GM10847 (cell line): ENCODE measurements around the gene CLPSL1.

Experiments
- POLR2A ChIP-seq: IDR thresholded peaks from 2 replicates; pipeline ENCODE4 v1.6.1; 2011; ENCODE audit not compliant: insufficient read length; ENCODE audit errors: extremely low read depth

CLPSL1 gene

DNA sequence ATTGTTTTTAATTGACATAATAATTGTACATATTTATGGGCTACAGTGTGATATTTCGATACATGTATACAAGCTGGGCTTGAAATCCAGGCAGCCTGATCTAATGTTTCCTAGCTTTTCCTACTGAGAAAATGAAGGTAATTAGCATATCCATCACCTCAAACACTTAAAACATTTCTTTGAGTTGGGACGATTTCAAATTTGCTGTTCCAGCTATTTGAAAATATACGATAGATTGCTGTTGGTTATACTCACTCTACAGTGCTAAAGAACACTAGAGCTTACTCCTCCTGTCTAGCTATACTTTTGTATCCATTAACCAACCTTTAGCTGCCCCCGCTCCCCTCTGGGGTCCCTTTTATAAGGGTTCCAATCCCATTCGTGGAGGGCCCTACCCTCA lies 29.0 kb downstream of the CLPSL1 start:
- no peak for TF ChIP-seq POLR2A

DNA sequence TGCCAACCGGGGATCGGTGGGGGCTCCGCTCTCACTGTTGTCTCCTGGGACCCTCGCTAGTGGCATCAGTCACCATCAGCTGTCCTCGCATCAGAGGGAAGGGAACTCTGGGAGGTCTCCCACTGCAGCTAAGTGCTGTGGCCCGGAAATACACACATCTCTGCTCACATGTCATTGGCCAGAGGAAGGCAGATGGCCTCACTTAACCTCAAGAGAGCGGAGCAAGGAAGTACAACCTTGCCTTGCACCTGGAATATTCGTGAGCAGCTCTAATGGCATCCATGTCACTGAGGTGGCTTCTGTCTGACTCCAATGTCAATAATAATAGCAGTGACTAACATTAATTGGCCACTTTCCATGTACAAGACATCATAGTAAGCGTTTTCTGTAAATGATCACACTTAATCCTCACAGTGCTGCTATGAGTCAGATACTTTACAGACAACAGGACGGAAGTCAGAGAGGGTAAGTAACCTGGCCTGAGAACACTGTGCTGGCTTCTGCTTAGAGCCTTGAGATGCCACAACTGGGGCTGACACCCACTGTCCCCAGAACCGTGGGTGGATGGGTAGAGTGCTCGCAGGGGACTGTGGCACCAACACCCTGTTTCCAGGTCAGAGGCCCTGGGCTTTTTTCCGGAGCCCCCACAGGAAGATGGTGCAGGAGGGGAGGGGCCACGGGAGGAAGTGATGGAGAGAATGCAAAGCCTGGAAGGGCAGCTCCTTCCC lies 30.3 kb downstream of the CLPSL1 start:
- no peak for TF ChIP-seq POLR2A

DNA sequence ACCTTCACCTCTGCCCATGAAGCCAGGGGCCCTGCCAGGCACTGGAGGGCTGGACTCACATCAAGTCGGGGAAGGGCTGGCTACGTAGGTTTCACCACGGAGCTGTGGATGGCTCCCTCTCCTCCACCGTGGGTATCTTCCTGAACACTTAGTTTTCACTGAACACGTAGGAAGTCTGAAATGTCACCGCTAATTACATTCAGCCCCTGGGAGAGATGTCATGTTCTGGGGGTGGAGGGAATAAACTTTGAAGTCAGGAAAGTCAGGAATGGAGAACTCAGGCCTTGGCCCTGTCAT lies 30.8 kb downstream of the CLPSL1 start:
- TF ChIP-seq POLR2A, result no peak

DNA sequence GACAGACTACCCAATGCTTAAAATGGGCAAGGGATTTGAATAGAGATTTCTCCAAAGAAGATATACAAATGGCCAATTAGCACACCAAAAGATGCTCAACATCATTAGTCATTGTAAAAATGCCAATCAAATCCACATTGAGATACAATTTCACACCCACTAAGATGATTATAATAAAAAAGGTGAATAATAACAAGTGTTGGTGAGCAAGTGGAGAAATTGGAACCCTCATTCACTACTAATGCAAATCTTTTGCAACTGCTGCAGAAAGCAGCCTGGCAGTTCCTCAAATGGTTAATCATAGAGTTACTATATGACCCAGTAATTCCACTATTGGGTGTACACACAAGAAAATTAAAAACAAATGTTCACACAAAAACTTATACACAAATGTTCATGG lies 36.7 kb downstream of the CLPSL1 start:
- TF ChIP-seq POLR2A, result no peak

DNA sequence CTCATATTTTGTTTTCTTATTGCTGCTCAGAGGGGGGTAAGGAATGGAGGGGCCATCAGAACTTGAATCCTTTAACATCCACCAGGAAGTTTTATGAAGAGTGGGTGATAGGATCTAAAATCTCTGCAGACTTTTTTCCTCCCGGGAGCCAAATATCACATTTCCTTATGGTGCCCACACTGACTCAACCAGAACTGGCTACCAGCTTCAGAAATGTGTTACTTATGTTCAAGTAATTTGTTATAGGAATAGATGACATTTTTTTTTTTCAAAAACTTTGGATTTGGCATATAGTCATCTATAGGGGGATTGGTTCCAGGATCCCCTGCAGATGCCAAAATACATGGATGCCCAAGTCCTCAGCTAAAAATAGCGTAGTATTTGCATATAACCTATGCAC lies 42.8 kb downstream of the CLPSL1 start:
- TF ChIP-seq POLR2A, result no peak

DNA sequence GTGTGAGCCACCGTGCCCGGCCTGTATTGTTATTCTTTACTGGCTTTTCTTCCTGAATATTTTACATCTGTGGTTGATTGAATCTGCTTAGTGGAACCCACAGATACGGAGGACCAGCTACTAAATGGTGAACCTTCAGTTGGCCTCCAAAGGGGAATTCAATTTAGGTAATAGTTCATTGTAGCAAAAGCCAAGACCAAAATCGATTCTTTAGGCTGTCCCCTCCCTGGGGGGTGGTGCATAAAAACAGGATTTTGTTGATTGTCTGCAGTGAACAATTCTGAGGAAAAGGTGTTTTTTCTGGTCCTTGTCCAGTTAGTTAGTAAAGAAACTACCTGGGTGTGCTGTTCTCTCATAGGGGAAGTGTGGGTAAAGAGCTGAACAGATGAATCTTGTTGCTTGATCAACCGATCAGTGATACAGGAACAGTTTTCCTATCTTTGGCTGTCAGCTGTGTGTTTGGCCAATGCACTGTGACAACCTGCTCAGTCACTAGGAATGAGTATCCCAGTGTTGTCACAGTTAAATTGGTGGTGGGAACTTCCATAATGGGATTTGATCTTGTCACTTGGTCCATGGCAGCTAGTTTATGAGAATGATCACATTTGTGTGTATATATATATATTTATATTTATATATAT lies 43.9 kb downstream of the CLPSL1 start:
- no peak for TF ChIP-seq POLR2A

DNA sequence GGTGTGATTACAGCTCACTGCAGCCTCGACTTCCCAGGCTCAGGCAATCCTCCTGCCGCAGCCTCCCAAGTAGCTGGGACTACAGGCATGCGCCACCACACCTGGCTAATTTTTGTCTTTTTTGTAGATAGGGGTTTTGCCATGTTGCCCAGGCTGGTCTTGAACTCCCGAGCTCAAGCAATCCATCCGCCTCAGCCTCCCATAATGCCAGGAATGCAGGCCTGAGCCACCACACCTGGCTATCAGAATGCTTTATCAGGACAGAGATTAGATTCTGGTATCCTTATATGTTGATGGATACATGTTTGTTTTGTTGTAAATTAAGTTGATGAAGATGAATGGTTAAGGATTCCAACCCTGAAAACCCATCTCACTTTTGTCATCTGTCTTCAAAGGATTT lies 48.5 kb downstream of the CLPSL1 start:
- TF ChIP-seq POLR2A, result no peak

DNA sequence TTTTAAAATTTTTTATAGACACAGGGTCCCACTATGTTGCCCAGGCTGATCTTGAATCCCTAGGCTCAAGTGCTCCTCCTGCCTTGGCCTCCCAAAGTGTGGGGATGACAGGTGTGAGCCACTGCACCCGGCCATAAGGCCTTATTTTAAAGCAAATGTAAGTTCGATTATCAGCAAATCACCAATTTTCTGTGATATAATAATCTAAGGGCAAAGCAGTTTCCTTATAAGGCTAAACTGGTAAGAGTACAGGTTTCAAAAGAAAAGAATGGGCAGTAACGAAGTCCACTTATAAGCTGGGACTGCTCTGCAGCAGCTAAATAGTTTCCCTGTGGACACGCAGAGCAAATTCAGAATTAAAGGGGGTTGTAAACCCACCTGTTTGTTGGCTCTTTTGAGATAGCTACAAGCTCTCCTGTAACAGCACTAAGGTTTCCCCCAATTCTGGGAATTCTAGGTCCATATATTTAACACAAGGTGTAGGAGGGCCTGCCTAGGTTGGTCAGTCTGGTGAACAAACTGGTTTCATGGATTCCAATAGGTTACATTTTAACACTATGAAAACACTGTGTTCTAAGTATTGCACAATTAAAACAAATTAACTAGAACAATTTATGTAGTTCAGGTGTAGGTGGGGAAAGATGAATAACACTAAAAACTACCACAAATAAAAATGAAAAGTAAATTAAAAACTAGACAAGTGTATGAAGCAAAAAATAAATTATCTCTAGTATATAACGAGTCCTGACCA lies 50.6 kb downstream of the CLPSL1 start:
- TF ChIP-seq POLR2A, result no peak

DNA sequence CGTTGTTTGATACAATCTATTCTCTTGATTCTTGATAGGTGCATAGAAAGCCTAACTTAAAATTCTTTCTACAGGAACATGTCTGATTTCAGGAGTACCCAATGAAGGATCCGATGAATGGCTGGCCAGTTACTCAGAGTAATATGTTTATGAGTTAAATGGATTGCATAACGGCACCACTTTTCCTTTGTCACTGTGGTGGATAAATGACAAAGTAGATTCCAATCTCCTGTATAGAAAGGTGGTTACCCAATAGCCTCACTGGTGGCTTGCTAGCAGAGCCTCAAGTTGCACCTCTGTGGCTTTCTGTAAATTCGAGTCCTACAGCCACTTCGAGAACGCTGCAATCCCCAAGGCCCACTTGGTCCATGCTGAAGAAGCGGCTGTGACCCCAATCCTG lies 52.7 kb downstream of the CLPSL1 start:
- no peak for TF ChIP-seq POLR2A
